Activated naive CD4-positive, alpha-beta T cell treated with anti-CD3 and anti-CD28 coated beads, Interleukin-2, amount 50 U/mL, for 16 hours (primary cell): Measurements from ENCODE around the gene POLR3GL.

Source experiments
- DNase-seq: peaks from one replicate; pipeline ENCODE4 v3.0.0-alpha.2; 2020

Gene POLR3GL

DNA sequence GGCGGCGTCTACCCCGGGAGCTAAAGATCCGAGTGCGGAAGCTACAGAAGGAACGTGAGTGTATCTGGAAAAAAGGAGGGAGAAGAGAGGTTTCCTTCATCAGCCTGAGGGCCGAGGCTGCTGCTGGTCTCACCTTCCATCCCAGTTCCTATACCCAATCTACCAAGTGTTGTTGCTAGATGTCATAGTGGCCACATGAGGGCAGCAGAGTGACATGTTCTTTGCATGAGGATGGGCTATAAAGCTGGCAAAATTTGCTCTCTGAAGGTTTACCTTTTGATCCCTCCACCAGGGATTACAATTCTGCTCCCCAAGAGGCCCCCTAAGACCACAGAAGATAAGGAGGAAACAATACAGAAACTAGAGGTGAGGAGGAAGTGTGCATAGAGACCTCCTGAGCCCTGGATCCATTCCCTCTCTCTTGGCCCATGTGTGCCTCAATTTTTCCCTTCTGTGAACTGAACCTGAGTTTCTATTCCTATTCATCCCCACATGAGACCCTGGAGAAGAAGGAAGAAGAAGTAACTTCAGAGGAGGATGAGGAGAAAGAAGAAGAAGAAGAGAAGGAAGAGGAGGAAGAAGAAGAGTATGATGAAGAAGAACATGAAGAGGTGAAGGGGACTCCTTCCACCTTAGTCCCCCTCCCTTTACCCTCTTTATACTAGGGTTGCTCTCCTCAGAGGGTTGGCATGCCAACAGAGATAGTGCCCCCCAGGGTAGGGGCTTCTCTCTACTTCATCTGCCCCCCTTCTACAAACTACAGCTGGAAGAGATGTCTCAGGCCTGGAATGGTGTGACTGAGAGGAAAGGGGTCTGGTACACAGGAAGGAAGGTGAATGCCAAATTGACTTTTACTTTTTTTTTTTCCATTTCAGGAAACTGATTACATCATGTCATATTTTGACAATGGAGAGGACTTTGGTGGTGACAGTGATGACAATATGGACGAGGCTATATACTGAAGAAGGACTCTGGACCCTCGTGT is 13.3 kb downstream of the POLR3GL start:
- DNase-seq, result peak; percentile 67

DNA sequence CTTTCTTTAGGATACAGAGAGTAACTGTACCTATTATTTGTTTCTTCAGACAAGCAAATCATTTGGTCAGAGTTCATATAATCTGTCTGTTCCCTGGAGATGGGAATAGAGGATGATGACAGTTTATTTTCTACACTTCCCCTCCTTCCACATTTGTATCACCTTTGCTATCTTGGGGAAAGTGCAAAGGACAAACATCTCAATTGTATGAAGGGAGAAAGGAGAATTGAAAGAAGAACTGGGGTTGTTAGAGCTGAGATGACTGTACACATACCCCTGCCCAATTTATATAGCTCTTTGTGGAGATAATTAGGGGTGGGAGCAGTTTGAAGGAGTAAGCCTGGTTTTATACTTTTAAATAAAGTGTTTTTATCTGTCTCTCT is 14.0 kb downstream of the POLR3GL start:
- DNase-seq, result no peak

DNA sequence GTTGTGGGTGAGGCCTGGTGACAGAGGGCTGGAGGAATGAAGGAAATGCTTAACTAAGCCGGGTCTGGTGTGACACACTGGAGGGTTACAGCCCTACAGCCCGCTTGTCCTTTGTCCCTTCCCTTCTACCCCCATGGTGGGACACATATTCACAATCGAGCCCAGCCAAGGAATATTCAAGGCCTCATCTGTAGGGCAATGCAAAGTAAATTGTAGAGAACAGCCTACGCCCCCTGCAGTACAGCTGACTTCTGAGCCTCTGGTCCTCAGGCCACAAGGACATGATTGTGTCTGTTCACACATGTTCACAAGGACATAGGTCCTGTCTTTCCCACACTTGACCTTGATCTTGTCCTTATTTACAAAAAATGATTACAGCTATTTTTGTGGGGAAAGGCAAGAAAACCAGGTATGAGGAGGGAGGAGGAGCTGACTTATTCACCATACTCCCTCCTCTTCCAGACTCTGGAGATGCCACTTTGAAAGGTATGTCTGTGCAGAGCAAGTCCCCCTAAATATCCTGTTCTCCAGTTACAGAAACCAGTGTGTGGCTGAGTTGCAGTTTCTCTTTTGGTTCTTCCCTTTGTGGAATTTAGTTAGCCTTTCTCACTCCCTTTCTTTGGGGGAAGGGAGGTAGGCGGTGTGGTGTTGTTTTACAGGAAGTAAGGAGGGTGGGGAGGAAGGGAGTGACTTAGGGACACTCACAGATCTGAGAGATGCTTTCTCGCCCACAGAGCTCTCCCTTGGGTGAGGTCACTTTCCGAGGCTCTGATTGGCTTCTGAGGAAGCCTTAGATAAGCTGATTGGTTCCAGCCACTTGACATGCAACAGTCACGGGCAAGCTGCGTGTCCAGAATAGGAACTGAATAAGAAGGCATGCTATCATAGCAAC is 14.6 kb downstream of the POLR3GL start:
- peak; percentile 74 for DNase-seq

DNA sequence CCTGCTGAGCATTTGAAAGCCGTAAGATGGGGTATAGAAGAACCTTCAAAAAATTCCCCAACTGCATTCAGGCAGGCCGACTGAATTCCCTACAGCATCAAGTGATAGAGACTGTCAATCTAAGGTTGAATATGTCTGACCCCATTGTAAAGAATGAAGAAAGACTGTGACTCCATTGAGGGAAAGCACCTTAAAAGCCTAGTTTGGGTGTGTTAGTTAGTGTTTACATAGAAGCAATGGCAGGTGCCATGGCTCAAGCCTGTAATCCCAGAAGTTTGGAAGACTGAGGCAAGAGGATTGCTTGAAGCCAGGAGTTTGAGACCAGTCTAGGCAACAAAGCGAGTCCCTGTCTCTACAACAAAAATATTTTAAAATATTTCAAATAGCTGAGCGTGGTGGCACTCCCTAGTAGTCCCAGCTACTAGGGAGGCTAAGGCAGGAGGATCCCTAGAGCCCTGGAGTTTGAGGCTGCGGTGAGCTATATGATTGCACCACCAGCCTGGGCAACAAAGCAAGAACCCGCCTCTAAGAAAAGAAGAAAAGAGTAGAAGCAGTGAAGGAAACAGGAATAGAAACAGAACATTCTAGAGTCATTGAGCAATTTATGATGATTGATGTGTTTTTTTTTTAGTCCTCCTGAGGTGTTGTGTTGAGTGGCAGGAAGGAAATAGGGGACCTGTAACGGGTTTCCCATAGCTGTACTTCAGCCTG is 15.4 kb downstream of the POLR3GL start:
- no peak for DNase-seq

DNA sequence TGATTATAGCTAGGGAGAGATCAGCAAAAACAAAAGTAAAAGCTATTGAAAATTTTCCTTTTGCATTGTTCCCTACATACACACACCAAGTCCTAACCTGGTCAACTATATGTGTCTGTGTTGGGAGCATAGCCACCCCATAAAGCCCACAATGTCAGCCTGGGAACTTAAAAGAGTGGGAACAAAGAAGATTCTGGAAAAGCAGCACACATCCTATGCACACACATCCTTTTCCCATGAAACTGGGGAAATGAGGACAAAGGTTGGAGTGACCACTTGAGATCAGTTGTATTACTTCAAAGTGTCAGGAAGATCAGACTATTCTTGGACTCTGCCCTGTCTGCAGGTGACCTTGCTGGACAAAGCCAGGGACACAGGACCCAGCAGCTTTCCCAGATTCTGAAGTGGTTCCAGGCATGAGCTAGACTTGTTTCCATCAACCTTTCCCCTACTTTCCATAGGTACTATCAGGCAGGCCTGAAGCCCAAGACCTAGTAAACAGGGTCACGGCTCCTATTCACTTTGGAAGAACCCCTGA is 16.0 kb downstream of the POLR3GL start:
- no peak for DNase-seq

GRCh38 chr1:145982010-145982723 is 17.7 kb downstream of the POLR3GL start:
- no peak for DNase-seq

DNA sequence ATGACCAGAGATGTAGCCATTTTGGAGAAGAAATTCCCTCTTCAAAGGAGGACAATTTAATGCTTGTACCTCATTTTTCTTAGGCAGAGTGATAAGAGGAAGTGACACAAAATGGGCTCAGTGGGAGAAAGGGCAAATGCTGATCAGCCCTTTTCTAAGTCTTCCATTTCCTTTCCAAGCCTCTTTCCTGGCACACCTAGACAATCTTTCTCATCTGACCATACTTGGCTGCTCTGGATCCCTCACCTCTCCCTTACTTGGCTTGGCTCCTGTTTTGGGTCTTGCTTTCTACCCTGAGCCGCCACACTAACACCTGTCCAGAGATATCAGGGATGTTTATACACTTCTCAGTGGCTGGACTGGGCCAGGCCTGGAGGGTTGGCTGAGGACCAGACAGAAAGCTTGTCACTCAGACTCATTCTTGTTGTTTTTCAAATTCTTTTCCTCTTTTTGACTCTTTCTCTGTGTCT is 18.8 kb downstream of the POLR3GL start:
- no peak for DNase-seq

DNA sequence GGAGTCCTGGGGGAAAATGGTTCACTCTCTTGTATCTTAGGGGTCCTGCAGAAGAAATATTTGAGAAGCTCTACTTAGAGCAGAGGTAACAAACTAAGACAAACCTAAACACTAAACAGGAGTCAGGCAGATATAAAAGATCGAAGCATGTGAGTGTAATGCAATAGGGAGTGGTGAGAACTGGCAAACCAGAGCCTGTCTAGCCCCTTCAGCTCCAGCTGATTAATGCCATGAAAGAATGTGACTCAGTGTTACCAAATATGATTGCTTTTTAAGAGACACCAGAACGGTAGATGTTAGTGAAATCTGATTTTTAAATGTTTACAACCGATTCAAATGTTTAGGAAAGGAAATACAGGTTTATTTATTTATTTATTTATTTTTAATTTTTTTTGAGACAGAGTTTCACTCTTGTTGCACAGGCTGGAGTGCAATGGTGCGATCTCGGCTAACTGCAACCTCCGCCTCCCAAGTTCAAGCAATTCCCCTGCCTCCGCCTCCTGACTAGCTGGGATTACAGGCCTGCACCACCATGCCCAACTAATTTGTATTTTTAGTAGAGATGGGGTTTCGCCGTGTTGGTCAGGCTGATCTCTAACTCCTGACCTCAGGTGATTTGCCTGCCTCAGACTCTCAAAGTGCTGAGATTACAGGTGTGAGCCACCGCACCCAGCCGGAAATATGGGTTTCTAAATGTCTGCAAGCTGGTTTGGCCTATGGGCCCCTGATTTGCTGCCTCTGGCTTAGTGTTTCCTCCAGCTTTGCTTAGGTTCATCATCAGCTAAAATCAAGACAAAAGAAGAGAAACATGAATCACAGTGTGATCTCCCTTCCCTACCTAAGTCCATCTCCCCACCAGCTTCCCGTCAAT is 19.7 kb downstream of the POLR3GL start:
- DNase-seq, result no peak

DNA sequence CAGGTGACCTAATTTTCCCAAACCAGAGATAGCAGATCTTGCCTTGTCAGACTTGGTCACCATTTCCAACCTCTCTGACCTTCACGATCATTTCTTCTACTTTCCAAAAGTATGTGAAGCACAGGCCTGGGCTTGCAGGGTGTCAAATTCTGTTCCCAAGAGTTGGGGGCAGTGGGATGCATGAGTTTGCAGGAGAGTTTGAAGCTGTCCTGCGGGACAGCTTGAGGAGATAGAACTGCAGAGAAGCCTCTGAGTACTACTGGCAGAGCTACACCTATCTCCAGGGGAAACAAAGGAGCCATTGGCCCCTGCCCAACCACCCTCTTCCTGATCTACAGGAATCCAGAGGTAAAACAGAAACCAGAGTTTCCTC is 20.6 kb downstream of the POLR3GL start:
- no peak for DNase-seq

DNA sequence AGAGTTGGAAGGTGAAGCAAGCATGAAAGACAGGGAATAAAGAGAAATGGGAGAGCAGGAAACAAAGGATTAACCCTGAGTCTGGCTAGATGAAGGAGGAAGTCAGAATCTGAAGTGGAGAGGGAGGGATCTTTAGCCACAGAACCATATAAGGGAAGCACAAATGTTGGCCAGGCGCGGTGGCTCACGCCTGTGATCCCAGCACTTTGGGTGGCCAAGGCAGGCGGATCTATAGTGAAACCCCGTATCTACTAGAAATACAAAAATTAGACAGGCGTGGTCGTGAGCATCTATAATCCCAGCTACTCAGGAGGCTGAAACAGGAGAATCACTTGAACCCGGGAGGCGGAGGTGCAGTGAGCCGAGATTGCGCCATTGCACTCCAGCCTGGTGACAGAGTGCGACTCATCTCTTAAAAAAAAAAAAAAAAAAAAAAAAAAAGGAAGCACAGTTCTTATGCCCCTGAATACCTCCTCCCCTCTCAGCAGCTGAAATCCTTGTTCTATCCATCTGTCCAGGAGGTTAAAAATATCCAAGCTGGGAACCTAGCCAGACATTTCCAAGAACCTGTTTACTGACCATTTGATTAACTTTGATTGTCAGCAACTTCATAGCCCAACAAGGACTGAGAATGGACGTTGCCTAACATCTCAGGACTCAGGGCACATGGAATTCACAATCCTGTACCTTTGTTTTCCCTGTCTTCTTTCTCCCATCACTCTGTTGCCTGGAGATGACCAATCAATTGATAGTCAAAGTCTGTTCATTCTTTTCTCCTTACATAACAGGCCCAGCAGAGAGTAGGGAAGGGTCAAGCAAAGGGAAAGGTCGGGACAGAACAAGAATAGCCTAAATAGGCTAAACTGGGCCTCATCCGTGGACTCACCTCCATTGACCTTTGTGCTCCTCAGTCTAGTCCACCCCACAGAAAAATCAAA is 21.3 kb downstream of the POLR3GL start:
- no peak for DNase-seq

DNA sequence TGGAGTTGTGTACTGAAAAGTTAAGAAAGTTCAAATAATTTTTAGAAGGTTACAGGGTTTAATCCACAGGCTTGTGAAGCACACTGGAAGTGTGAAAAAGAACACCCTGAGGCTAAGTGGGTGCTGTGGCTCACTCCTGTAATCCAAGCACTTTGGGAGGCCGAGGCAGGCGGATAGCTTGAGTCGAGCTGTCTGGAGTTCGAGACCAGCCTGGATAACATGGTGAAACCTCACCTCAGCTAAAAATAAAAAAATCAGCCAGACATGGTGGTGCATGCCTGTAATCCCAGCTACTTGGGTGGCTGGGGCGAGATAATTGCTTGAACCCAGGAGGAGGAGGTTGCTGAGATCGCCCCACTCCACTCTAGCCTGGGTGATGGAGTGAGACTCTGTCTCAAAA is 22.1 kb downstream of the POLR3GL start:
- no peak for DNase-seq

GRCh38 chr1:145987926-145988325 is 23.4 kb downstream of the POLR3GL start:
- DNase-seq, result no peak

- no peak for DNase-seq
These were observed 24.3 kb downstream of the POLR3GL start for GRCh38 chr1:145988773-145989172.

DNA sequence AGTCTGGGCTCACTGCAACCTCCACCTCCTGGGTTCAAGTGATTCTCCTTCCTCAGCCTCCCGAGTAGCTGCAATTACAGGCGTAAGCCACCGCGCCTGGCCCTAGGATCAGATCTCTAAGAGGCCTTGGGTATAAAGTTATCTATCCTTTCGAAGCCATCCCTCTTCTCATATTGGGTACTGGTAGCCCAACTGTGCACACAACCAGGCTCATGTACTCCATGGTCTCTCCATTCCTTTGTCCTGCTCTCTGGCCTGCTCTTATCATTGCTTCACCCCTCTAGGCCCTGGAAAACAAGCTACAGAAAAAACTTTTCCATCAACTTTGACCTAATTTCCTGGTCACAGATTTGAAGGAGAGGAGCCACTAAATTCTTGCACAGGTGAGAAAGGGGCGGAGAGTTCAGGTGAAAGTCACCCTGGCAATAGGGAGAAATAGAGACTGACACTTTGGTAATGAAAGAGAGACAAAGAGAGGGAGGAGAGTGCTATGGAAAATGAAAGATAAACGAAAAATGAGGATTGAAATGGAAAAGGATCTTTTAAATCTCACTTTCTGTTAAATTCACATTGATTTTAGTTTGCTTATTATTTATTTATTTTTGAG is 25.9 kb downstream of the POLR3GL start:
- DNase-seq, result no peak

GRCh38 chr1:145991735-145992412 is 27.4 kb downstream of the POLR3GL start:
- DNase-seq, result no peak

GRCh38 chr1:145992502-145992936 is 28.0 kb downstream of the POLR3GL start:
- DNase-seq, result no peak

DNA sequence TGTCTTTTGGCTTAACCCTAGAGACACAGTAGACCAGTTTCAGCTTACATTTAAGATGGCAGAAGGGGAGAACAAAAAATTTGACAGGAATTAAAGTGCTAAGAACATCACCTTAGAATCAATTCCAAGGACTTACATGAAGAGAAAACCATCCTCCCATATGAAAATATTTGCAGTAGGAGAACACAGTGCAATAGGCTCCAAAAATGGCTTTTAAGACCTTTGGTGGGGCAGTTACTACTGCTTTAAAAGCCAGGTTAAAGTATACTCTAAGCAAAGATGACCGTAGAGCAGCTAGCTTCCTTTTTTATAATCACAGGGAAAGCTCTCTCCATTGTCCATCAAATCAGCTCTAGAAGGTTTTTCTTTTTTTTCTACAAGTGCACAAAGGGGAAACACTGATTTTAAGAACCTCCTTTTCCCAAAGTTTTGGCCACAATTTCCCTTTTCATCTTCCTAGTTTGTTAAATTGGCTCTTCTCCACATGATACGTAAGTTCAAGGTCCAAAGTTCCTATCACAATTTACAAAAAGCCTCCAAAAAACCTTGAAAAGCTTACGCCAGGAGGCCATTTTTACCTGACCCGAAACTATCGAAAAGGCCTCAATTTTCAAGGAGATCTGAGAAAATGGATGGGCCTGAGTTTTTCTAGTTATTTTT is 28.6 kb downstream of the POLR3GL start:
- DNase-seq, result no peak
